ENCODE data around the gene CHTF18.

CHTF18 gene

DNA sequence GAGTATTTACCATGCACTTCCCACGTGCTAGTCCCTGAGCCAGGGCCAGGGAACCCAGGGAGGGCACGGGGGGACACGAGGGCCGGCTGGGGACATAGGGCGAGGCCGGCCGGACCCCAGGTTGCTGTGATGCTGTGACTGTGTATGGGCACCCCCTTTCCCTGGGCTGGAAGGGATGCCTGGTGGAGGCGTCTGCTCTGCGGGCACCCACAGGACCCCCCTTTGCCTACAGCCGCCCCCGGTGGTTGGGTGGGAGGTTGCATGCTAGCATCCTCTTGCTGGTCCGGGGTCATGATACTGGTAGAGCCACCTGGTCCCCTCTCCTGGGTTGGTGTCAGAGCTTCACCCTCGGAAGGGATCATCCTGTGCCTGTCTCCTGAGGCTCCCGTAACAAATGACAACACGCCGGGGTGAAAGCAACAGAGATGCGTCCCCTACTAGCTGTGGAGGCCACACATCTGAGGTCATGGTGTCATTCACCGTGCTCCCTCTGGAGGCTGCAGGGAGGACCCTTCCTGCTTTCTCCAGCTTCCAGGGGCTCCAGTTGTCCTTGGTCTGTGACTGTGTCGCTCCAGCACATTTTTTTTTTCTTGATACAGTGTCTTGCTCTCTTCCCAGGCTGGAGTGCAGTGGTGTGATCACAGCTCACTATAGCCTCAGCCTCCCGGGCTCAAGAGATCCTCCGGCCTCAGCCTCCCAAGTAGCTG is 44.5 kb upstream of the CHTF18 start:
- Histone ChIP-seq H3K14ac (ENCODE audit: low read length in 2 of 2) (no peak overlapping the region), H4K91ac (ENCODE audit: low read length) (no peak overlapping the region), H2AK5ac (ENCODE audit: low read length, severe bottlenecking) (no peak overlapping the region), H3K9me3 (ENCODE audit: control insufficient read depth, low read length) (no peaks in the 10 kb centered on the region), H3K18ac (ENCODE audit: low read depth in 1 of 2, low read length in 2 of 2) (no peak overlapping the region), H3K4me1 (ENCODE audit: control insufficient read depth, insufficient read depth, low read depth, low read length) (peaks cover 17% of the 10 kb centered on the region), H3K9ac (ENCODE audit: low read length) (no peak overlapping the region), H2BK120ac (ENCODE audit: low read depth, low read length) (no peak overlapping the region), H2BK12ac (ENCODE audit: low read length in 2 of 2) (no peak overlapping the region), H3K27ac (ENCODE audit: low read length, poor library complexity, severe bottlenecking) (no peak overlapping the region), H2AFZ (ENCODE audit: low read depth, low read length) (no peak overlapping the region), H2BK5ac (ENCODE audit: low read depth, low read length, poor library complexity, severe bottlenecking) (no peak overlapping the region), H3K4me2 (ENCODE audit: low read length, poor library complexity, severe bottlenecking) (no peak overlapping the region), H3K36me3 (ENCODE audit: control insufficient read depth in 1 of 2, insufficient read depth in 2 of 2, low read depth in 1 of 2, low read length in 2 of 2) (peaks cover 4 to 7% of the 10 kb centered on the region in 2 experiments), H4K8ac (ENCODE audit: low read length) (no peak overlapping the region), H3K79me1 (replicated peaks; ENCODE audit: low read length, poor library complexity, severe bottlenecking) (peaks cover 15% of the 10 kb centered on the region), H3K27me3 (ENCODE audit: control insufficient read depth in 1 of 2, insufficient read depth in 1 of 2, low read length in 2 of 2) (peaks cover 0 to 6% of the 10 kb centered on the region in 2 experiments), H3K23ac (ENCODE audit: low read length in 2 of 2) (no peak overlapping the region), H3K4ac (ENCODE audit: low read depth in 1 of 2, low read length in 2 of 2) (no peak overlapping the region), H2BK15ac (ENCODE audit: low read depth, poor library complexity, severe bottlenecking) (no peak overlapping the region), H3K4me3 (ENCODE audit: insufficient read depth in 1 of 2, low read depth in 1 of 2, low read length in 2 of 2) (no peak overlapping the region)
- 90% methylated on average over 20 of the region's 21 CpGs for WGBS
- no peak for DNase-seq

DNA sequence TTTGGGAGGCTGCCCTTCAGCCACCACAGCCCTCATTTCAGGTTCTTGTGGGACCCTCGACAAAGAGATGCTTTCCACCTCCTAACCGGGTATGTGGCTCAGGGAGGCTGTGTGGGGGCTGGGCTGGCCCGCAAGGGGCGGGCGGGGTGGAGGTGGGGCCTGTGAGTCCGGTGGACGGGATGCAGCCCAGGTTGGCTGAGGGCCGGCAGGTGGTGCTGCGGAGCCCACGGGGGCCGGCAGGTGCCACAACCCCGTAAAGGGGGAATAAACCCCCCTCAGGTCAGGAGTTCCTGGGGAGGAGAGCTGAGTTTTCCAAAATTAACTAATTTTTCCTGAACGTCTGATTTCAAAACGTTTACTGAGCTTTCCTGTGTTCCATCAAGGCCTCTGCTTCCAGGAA is 42.7 kb upstream of the CHTF18 start:
- peaks cover 8% of the 10 kb centered on the region for H3K4me1 ChIP-seq (ENCODE audit: control insufficient read depth, insufficient read depth, low read depth, low read length)
- no peak overlapping the region for H4K8ac ChIP-seq (ENCODE audit: low read length)
- no peak overlapping the region for H2BK12ac ChIP-seq (ENCODE audit: low read length in 2 of 2)
- H3K4me3 ChIP-seq (ENCODE audit: insufficient read depth in 1 of 2, low read depth in 1 of 2, low read length in 2 of 2): no peak overlapping the region
- no peak for DNase-seq
- H2BK5ac ChIP-seq (ENCODE audit: low read depth, low read length, poor library complexity, severe bottlenecking): no peak overlapping the region
- H3K9me3 ChIP-seq (ENCODE audit: control insufficient read depth, low read length): no peaks in the 10 kb centered on the region
- H3K27ac ChIP-seq (ENCODE audit: low read length, poor library complexity, severe bottlenecking): no peak overlapping the region
- no peaks in the 10 kb centered on the region for H3K36me3 ChIP-seq (ENCODE audit: control insufficient read depth in 1 of 2, insufficient read depth in 2 of 2, low read depth in 1 of 2, low read length in 2 of 2)
- H3K79me1 ChIP-seq (replicated peaks; ENCODE audit: low read length, poor library complexity, severe bottlenecking): peaks cover 2% of the 10 kb centered on the region
- H2AFZ ChIP-seq (ENCODE audit: low read depth, low read length): no peak overlapping the region
- H3K4me2 ChIP-seq (ENCODE audit: low read length, poor library complexity, severe bottlenecking): no peak overlapping the region
- H4K91ac ChIP-seq (ENCODE audit: low read length): no peak overlapping the region
- H3K23ac ChIP-seq (ENCODE audit: low read length in 2 of 2): no peak overlapping the region
- no peak overlapping the region for H2BK120ac ChIP-seq (ENCODE audit: low read depth, low read length)
- H3K27me3 ChIP-seq (ENCODE audit: control insufficient read depth in 1 of 2, insufficient read depth in 1 of 2, low read length in 2 of 2): peaks cover 0 to 8% of the 10 kb centered on the region in 2 experiments
- no peak overlapping the region for H2AK5ac ChIP-seq (ENCODE audit: low read length, severe bottlenecking)
- WGBS: 4% methylated on average over 14 of the region's 14 CpGs
- no peak overlapping the region for H3K18ac ChIP-seq (ENCODE audit: low read depth in 1 of 2, low read length in 2 of 2)
- no peak overlapping the region for H2BK15ac ChIP-seq (ENCODE audit: low read depth, poor library complexity, severe bottlenecking)
- no peak overlapping the region for H3K14ac ChIP-seq (ENCODE audit: low read length in 2 of 2)
- H3K4ac ChIP-seq (ENCODE audit: low read depth in 1 of 2, low read length in 2 of 2): no peak overlapping the region
- H3K9ac ChIP-seq (ENCODE audit: low read length): no peak overlapping the region

DNA sequence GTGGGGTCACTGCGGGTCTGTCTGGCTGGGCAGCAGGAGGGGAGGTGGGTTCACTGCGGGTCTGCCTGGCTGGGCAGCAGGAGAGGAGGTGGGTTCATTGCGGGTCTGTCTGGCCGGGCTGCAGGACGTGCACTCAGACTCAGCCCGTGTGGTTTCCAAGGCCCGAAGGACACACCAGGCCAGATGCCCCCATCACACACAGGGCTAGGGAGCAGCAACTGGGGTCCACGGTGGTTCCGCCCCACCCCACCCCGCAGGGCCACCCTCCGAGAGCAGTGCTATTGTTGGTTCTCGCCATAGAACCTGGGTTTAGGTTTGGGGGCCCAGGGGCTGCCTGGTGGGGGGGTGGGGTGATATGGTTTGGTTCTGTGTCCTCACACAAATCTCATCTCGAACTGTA is 41.8 kb upstream of the CHTF18 start:
- no peak overlapping the region for H3K4ac ChIP-seq (ENCODE audit: low read depth in 1 of 2, low read length in 2 of 2)
- no peak overlapping the region for H3K14ac ChIP-seq (ENCODE audit: low read length in 2 of 2)
- H3K79me1 ChIP-seq (replicated peaks; ENCODE audit: low read length, poor library complexity, severe bottlenecking): peaks cover 2% of the 10 kb centered on the region
- H3K27ac ChIP-seq (ENCODE audit: low read length, poor library complexity, severe bottlenecking): no peak overlapping the region
- no peak overlapping the region for H4K91ac ChIP-seq (ENCODE audit: low read length)
- no peak overlapping the region for H3K9ac ChIP-seq (ENCODE audit: low read length)
- no peak for DNase-seq
- H3K18ac ChIP-seq (ENCODE audit: low read depth in 1 of 2, low read length in 2 of 2): no peak overlapping the region
- H4K8ac ChIP-seq (ENCODE audit: low read length): no peak overlapping the region
- no peak overlapping the region for H2AFZ ChIP-seq (ENCODE audit: low read depth, low read length)
- 87% methylated on average over 11 of the region's 13 CpGs for WGBS
- no peak overlapping the region for H3K4me3 ChIP-seq (ENCODE audit: insufficient read depth in 1 of 2, low read depth in 1 of 2, low read length in 2 of 2)
- no peak overlapping the region for H3K23ac ChIP-seq (ENCODE audit: low read length in 2 of 2)
- no peak overlapping the region for H2BK12ac ChIP-seq (ENCODE audit: low read length in 2 of 2)
- peaks cover 6% of the 10 kb centered on the region for H3K4me1 ChIP-seq (ENCODE audit: control insufficient read depth, insufficient read depth, low read depth, low read length)
- H3K27me3 ChIP-seq (ENCODE audit: control insufficient read depth in 1 of 2, insufficient read depth in 1 of 2, low read length in 2 of 2): peaks cover 0 to 16% of the 10 kb centered on the region in 2 experiments
- no peaks in the 10 kb centered on the region for H3K9me3 ChIP-seq (ENCODE audit: control insufficient read depth, low read length)
- H2BK5ac ChIP-seq (ENCODE audit: low read depth, low read length, poor library complexity, severe bottlenecking): no peak overlapping the region
- no peak overlapping the region for H2BK120ac ChIP-seq (ENCODE audit: low read depth, low read length)
- no peak overlapping the region for H2BK15ac ChIP-seq (ENCODE audit: low read depth, poor library complexity, severe bottlenecking)
- H3K4me2 ChIP-seq (ENCODE audit: low read length, poor library complexity, severe bottlenecking): no peak overlapping the region
- no peak overlapping the region for H2AK5ac ChIP-seq (ENCODE audit: low read length, severe bottlenecking)
- H3K36me3 ChIP-seq (ENCODE audit: control insufficient read depth in 1 of 2, insufficient read depth in 2 of 2, low read depth in 1 of 2, low read length in 2 of 2): no peaks in the 10 kb centered on the region

DNA sequence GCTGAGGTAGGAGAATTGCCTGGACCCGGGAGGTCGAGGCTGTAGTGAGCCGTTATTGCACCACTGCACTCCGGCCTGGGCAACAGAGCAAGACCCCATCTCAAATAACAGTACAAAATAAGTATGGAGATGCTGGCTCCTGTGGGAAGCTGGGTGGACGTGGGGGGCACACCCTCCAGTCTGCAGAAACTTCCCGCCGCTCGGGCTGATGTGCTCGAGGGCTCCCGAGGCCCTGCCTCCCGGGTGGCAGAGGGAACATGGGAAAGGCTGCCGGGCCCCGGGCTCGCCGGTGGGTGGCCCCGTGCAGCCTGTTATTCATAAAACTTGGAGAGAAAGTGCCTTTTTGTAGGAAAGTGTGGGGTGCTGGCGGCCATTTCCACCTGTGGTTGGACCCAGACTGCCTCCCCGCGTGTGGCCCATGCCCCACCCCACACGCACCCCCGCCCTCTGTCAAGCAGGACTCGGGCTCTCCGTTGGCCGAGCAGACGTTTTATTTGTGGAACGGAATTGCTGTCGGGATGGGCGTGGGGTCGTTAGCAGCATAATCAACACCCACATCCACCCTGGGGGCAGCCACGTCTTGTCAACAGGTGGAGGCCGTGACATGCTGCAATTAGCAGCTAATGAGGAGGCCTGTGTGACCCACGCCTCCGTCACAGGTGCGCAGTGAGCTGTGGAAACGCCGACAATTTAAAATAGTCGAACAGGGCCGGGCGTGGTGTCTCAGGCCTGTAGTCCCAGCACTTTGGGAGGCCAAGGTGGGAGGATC is 40.3 kb upstream of the CHTF18 start:
- H3K23ac ChIP-seq (ENCODE audit: low read length in 2 of 2): no peak overlapping the region
- no peak overlapping the region for H2AK5ac ChIP-seq (ENCODE audit: low read length, severe bottlenecking)
- no peak overlapping the region for H3K14ac ChIP-seq (ENCODE audit: low read length in 2 of 2)
- WGBS: 88% methylated on average over 39 of the region's 39 CpGs
- no peak for DNase-seq
- H2BK120ac ChIP-seq (ENCODE audit: low read depth, low read length): no peak overlapping the region
- no peak overlapping the region for H3K4ac ChIP-seq (ENCODE audit: low read depth in 1 of 2, low read length in 2 of 2)
- H3K79me1 ChIP-seq (replicated peaks; ENCODE audit: low read length, poor library complexity, severe bottlenecking): no peaks in the 10 kb centered on the region
- H2AFZ ChIP-seq (ENCODE audit: low read depth, low read length): no peak overlapping the region
- no peaks in the 10 kb centered on the region for H3K36me3 ChIP-seq (ENCODE audit: control insufficient read depth in 1 of 2, insufficient read depth in 2 of 2, low read depth in 1 of 2, low read length in 2 of 2)
- H4K91ac ChIP-seq (ENCODE audit: low read length): no peak overlapping the region
- no peak overlapping the region for H2BK12ac ChIP-seq (ENCODE audit: low read length in 2 of 2)
- H2BK15ac ChIP-seq (ENCODE audit: low read depth, poor library complexity, severe bottlenecking): no peak overlapping the region
- H3K4me2 ChIP-seq (ENCODE audit: low read length, poor library complexity, severe bottlenecking): no peak overlapping the region
- no peak overlapping the region for H3K27ac ChIP-seq (ENCODE audit: low read length, poor library complexity, severe bottlenecking)
- no peak overlapping the region for H2BK5ac ChIP-seq (ENCODE audit: low read depth, low read length, poor library complexity, severe bottlenecking)
- H3K4me3 ChIP-seq (ENCODE audit: insufficient read depth in 1 of 2, low read depth in 1 of 2, low read length in 2 of 2): no peak overlapping the region
- peaks cover 8 to 29% of the 10 kb centered on the region in 2 experiments for H3K27me3 ChIP-seq (ENCODE audit: control insufficient read depth in 1 of 2, insufficient read depth in 1 of 2, low read length in 2 of 2)
- H3K18ac ChIP-seq (ENCODE audit: low read depth in 1 of 2, low read length in 2 of 2): no peak overlapping the region
- H3K9me3 ChIP-seq (ENCODE audit: control insufficient read depth, low read length): no peaks in the 10 kb centered on the region
- peaks cover 6% of the 10 kb centered on the region for H3K4me1 ChIP-seq (ENCODE audit: control insufficient read depth, insufficient read depth, low read depth, low read length)
- H4K8ac ChIP-seq (ENCODE audit: low read length): no peak overlapping the region
- no peak overlapping the region for H3K9ac ChIP-seq (ENCODE audit: low read length)
